Adrenal gland (tissue), 19 donors: ENCODE results near the gene CEP192. TPM values are rescaled to one million over a fixed set of nuclear protein-coding genes. Genes with fewer than 3 reads are reported as not detected.

Experiments
- DNase-seq, 7 donors: peaks; one replicate each; pipeline ENCODE4 v3.0.0-alpha.2; 2019 to 2020
- H3K27ac ChIP-seq, 5 donors: fragments of 200-600 bp; sonication (generic) in 4 of 5; 1 replicate in 3 of 5; 2 replicates in 2 of 5; pipeline versions ENCODE4 v1.5.1 to v1.8.0; 2016 to 2020; ENCODE audit warnings: mild to moderate bottlenecking in 1 of 5
- H3K27me3 ChIP-seq: fragments of 200-600 bp; 2 replicates; pipeline ENCODE4 v1.8.0; 2021
- H3K36me3 ChIP-seq, 2 donors: fragments of 200-600 bp; replicated peaks in 1 of 2; 1 replicate in 1 of 2; 2 replicates in 1 of 2; pipeline versions ENCODE4 v1.5.1 to v1.8.0; 2018 to 2022
- H3K4me1 ChIP-seq, 2 donors: fragments of 200-600 bp; replicated peaks in 1 of 2; 1 replicate in 1 of 2; 2 replicates in 1 of 2; pipeline versions ENCODE4 v1.5.1 to v1.8.0; 2018 to 2021
- H3K4me3 ChIP-seq, 4 donors: fragments of 200-600 bp; sonication (generic) in 3 of 4; one replicate each; pipeline ENCODE4 v1.5.1; 2016 to 2018
- H3K9me3 ChIP-seq, 3 donors: fragments of 200-600 bp; sonication (generic) in 1 of 3; replicated peaks in 1 of 3; 1 replicate in 2 of 3; 2 replicates in 1 of 3; pipeline versions ENCODE4 v1.5.1 to v1.8.0; 2016 to 2021
- CTCF ChIP-seq, 6 experiments: fragments of 450-650 bp in 4 of 6; fragments of 200-600 bp in 2 of 6; sonication (generic) in 1 of 6; IDR thresholded peaks; 1 replicate in 5 of 6; 2 replicates in 1 of 6; pipeline versions ENCODE4 v1.5.1 to v1.8.0; 2016 to 2021; ENCODE audit warnings: antibody characterized with exemption in 6 of 6, mild to moderate bottlenecking in 2 of 6, moderate library complexity in 1 of 6
- POLR2A ChIP-seq, 2 donors: fragments of 450-650 bp; IDR thresholded peaks; one replicate each; pipeline ENCODE4 v1.6.1; 2017; ENCODE audit warnings: antibody characterized with exemption in 2 of 2, mild to moderate bottlenecking in 2 of 2, moderate library complexity in 1 of 2
- WGBS, 4 donors: extraction: QIAGEN DNeasy Blood & Tissue Kit in 2 of 4; methylation state at CpG; one replicate each; pipeline versions ENCODE4 v1.1.5 to v1.1.7; 2013 to 2017; 5-methylcytosine and 5-hydroxymethylcytosine counted together
- intact Hi-C, 2 donors: fragments of 100-400 bp; cut with DNase I; formaldehyde crosslinking; loops; one replicate each; pipeline versions ENCODE4 v1.14.1 to v1.15.0; 2022 to 2023
- long read RNA-seq, 10 donors: library from polyadenylated mRNA in 3 of 10; unstranded in 2 of 10; stranded (forward) in 1 of 10; transcript quantifications; one replicate each; pipeline ENCODE4 v2.0.0 and lab custom pipeline, GENCODE V29; 2021 to 2026
- polyA plus RNA-seq, 3 donors: library from polyadenylated mRNA; stranded (reverse); fragments of 200-250 nt in 2 of 3; fragments of 350-450 nt in 1 of 3; fragmentation: Illumina TruSeq in 1 of 3; extraction: RNeasy Lipid Tissue Mini Kit (QIAGEN cat#74804) in 1 of 3; gene quantifications; one replicate each; pipeline ENCODE4 v1.2.3, GENCODE V29; 2013 to 2014
- total RNA-seq, 9 donors: library from RNA; depleted of rRNA in 4 of 9; stranded (reverse); fragments of >200 nt in 4 of 9; fragments of 120-200 nt in 1 of 9; fragmentation: NEBNext Ultra II Directional in 1 of 9; extraction: Animal tissue kit (Norgen Biotek cat#: 25700) in 1 of 9; gene quantifications; one replicate each; pipeline versions ENCODE4 v1.1.0 to v1.2.4, GENCODE V29; 2013 to 2023
- donor health status: healthy with polysubstance abuse.
- donor health status: Bipolar disorder and iron deficiency.
- donor health status: DM: yes; HTN: yes; CAD: no.
- donor health status: DM: no; HTN: no; CAD: no.
- donor health status: DM: no; HTN: no; CAD: no.
- donor health status: DM: yes; HTN: yes; CAD: no.

Gene CEP192, protein sequence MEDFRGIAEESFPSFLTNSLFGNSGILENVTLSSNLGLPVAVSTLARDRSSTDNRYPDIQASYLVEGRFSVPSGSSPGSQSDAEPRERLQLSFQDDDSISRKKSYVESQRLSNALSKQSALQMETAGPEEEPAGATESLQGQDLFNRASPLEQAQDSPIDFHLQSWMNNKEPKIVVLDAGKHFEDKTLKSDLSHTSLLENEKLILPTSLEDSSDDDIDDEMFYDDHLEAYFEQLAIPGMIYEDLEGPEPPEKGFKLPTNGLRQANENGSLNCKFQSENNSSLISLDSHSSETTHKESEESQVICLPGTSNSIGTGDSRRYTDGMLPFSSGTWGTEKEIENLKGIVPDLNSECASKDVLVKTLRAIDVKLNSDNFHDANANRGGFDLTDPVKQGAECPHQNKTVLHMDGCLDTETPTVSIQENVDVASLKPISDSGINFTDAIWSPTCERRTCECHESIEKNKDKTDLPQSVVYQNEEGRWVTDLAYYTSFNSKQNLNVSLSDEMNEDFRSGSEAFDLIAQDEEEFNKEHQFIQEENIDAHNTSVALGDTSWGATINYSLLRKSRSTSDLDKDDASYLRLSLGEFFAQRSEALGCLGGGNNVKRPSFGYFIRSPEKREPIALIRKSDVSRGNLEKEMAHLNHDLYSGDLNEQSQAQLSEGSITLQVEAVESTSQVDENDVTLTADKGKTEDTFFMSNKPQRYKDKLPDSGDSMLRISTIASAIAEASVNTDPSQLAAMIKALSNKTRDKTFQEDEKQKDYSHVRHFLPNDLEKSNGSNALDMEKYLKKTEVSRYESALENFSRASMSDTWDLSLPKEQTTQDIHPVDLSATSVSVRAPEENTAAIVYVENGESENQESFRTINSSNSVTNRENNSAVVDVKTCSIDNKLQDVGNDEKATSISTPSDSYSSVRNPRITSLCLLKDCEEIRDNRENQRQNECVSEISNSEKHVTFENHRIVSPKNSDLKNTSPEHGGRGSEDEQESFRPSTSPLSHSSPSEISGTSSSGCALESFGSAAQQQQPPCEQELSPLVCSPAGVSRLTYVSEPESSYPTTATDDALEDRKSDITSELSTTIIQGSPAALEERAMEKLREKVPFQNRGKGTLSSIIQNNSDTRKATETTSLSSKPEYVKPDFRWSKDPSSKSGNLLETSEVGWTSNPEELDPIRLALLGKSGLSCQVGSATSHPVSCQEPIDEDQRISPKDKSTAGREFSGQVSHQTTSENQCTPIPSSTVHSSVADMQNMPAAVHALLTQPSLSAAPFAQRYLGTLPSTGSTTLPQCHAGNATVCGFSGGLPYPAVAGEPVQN (N-terminal part only)
- total RNA-seq (10 to 100 TPM in 7 of 9 donors, 1 to 10 TPM in 2; 8.9 to 36.8 (median 17.5) TPM), polyA plus RNA-seq (10 to 100 TPM in 1 of 3 donors, 1 to 10 TPM in 2; 7.5 to 17.9 (median 9.0) TPM)
- long read RNA-seq, donor 1 = 0 reads
- long read RNA-seq, donor 2 = 0 reads
- long read RNA-seq, donor 3, full-length matches to known transcripts = 1 of 1 reads
- long read RNA-seq, donor 3, partial matches to known transcripts = 0 of 1 reads
- long read RNA-seq, donor 3, other reads (novel, unspliced or antisense) = 0 of 1 reads
- long read RNA-seq, donor 4, partial matches to known transcripts = 2 of 2 reads
- long read RNA-seq, donor 4, other reads (novel, unspliced or antisense) = 0 of 2 reads
- long read RNA-seq, donor 5, partial matches to known transcripts = 1 of 3 reads
- long read RNA-seq, donor 5, other reads (novel, unspliced or antisense) = 2 of 3 reads
- long read RNA-seq, donor 6, partial matches to known transcripts = 4 of 4 reads
- long read RNA-seq, donor 6, other reads (novel, unspliced or antisense) = 0 of 4 reads
- long read RNA-seq, donor 7 = 0 reads
- long read RNA-seq, donor 8 = 0 reads
- long read RNA-seq, donor 9 = 0 reads
- long read RNA-seq, donor 10 = 0 reads

GRCh38 chr18:12990967-12991820 lies at the start of gene CEP192:
TSS of gene CEP192 (plus strand) at chr18:12991362. CDS start at chr18:12999425, 8,063 bp downstream.
- TF ChIP-seq CTCF (IDR thresholded peaks at IDR 0.05) = peak in 1 of 6 experiments; percentile 23
- peak; percentile 55 to 93 for TF ChIP-seq POLR2A (IDR thresholded peaks at IDR 0.05)
- intact Hi-C loops = no loop called here
- peak within 1 kb of the TSS; percentile 42 to 69 (median 65) for H3K4me3 ChIP-seq
- H3K4me1 ChIP-seq = peaks cover 10 to 19% of the 10 kb centered on the region in 2 donors
- WGBS, 4 donors = 0 to 1% (median 0%) methylated on average over 36 to 73 of the region's 73 CpGs
- no peaks in the 10 kb centered on the region for H3K9me3 ChIP-seq
- peak; percentile 98 to 99 (median 98) for DNase-seq
- H3K27ac ChIP-seq = peak within 1 kb of the TSS; percentile 58 to 89 (median 78)
- H3K36me3 ChIP-seq = no peaks in the 10 kb centered on the region
- no peaks in the 10 kb centered on the region for H3K27me3 ChIP-seq

GRCh38 chr18:12943215-12943614 lies 47.9 kb upstream of the CEP192 start:
- Histone ChIP-seq H3K27me3 (no peaks in the 10 kb centered on the region), H3K4me3 (no peak overlapping the region), H3K9me3 (no peaks in the 10 kb centered on the region), H3K27ac (no peak overlapping the region), H3K36me3 (no peaks in the 10 kb centered on the region), H3K4me1 (peaks cover 0 to 9% of the 10 kb centered on the region in 2 donors)
- 68 to 85% (median 74%) methylated on average over 4 of the region's 4 CpGs for WGBS, 4 donors
- DNase-seq = no peak
- intact Hi-C loops = no loop called here
- TF ChIP-seq POLR2A (IDR thresholded peaks at IDR 0.05) = no peak
- no peak for TF ChIP-seq CTCF (IDR thresholded peaks at IDR 0.05)

- peaks cover 0 to 16% of the 10 kb centered on the region in 2 donors for H3K4me1 ChIP-seq
- no peaks in the 10 kb centered on the region for H3K27me3 ChIP-seq
- intact Hi-C loops = no loop called here
- H3K27ac ChIP-seq = no peak overlapping the region
- no peak for TF ChIP-seq POLR2A (IDR thresholded peaks at IDR 0.05)
- no peak for TF ChIP-seq CTCF (IDR thresholded peaks at IDR 0.05)
- DNase-seq = peak; percentile 20 to 60 (median 35)
- no peaks in the 10 kb centered on the region for H3K9me3 ChIP-seq
- WGBS, 4 donors = 53 to 64% (median 57%) methylated on average over 4 of the region's 4 CpGs
- H3K4me3 ChIP-seq = no peak overlapping the region
- no peaks in the 10 kb centered on the region for H3K36me3 ChIP-seq
These were observed 46.5 kb upstream of the CEP192 start for GRCh38 chr18:12944709-12945108.
